Myocyte (in vitro differentiated cells): ENCODE measurements around the gene ZNF536. TPM values are rescaled to one million over a fixed set of nuclear protein-coding genes. Genes with fewer than 3 reads are reported as not detected.

Source experiments
- DNase-seq: peaks from one replicate; pipeline ENCODE4 v3.0.0-alpha.2; 2012; ENCODE audit warnings: low read depth
- total RNA-seq: library from RNA; depleted of rRNA; stranded (reverse); fragments of >200 nt; gene quantifications from 2 replicates; pipeline ENCODE4 v1.2.3, GENCODE V29; 2014

ZNF536 gene
- total RNA-seq, 1 donor from 2014 or later: not detected

- DNase-seq: no peak
These were observed 186.6 kb downstream of the ZNF536 start for GRCh38 chr19:30558793-30559192.

GRCh38 chr19:30559446-30559845, 187.3 kb downstream of the ZNF536 start:
- no peak for DNase-seq

GRCh38 chr19:30562981-30563380, 190.8 kb downstream of the ZNF536 start:
- DNase-seq: no peak

- no peak for DNase-seq
These were observed 191.5 kb downstream of the ZNF536 start for GRCh38 chr19:30563691-30564090.

GRCh38 chr19:30564551-30565011, 192.4 kb downstream of the ZNF536 start:
- DNase-seq: no peak

GRCh38 chr19:30565636-30566035, 193.5 kb downstream of the ZNF536 start:
- no peak for DNase-seq

GRCh38 chr19:30566681-30567420, 194.7 kb downstream of the ZNF536 start:
- DNase-seq: no peak

GRCh38 chr19:30567536-30568232, 195.5 kb downstream of the ZNF536 start:
- no peak for DNase-seq

GRCh38 chr19:30570194-30570593, 198.0 kb downstream of the ZNF536 start:
- no peak for DNase-seq

GRCh38 chr19:30577551-30578105, 205.4 kb downstream of the ZNF536 start:
- no peak for DNase-seq

GRCh38 chr19:30579419-30579818, 207.2 kb downstream of the ZNF536 start:
- no peak for DNase-seq

- DNase-seq: no peak
These were observed 208.5 kb downstream of the ZNF536 start for GRCh38 chr19:30580673-30581072.

GRCh38 chr19:30584090-30584489, 211.9 kb downstream of the ZNF536 start:
- no peak for DNase-seq

- no peak for DNase-seq
These were observed 215.7 kb downstream of the ZNF536 start for GRCh38 chr19:30587869-30588268.

- DNase-seq: no peak
These were observed 218.5 kb downstream of the ZNF536 start for GRCh38 chr19:30590596-30591229.

GRCh38 chr19:30593356-30593755, 221.2 kb downstream of the ZNF536 start:
- no peak for DNase-seq

- no peak for DNase-seq
These were observed 222.0 kb downstream of the ZNF536 start for GRCh38 chr19:30593975-30594745.

GRCh38 chr19:30596268-30596667, 224.1 kb downstream of the ZNF536 start:
- DNase-seq: no peak

- DNase-seq: no peak
These were observed 224.7 kb downstream of the ZNF536 start for GRCh38 chr19:30596813-30597399.

- no peak for DNase-seq
These were observed 226.5 kb downstream of the ZNF536 start for GRCh38 chr19:30598688-30599087.
